Aorta (tissue), 5 donors: Measurements from ENCODE around the gene MEP1B. TPM values are rescaled to one million over a fixed set of nuclear protein-coding genes. Genes with fewer than 3 reads are reported as not detected.

Experiments
- ATAC-seq: fragments of 200-7000 bp; cut with Tn5 transposase; one replicate; pipeline ENCODE4 v1.9.1; 2022; ENCODE audit warnings: moderate library complexity; ENCODE audit not compliant: low FRiP score
- DNase-seq, 2 donors: peaks; one replicate each; pipeline ENCODE4 v3.0.0-alpha.2; 2020
- H3K27ac ChIP-seq, 2 donors: one replicate each; pipeline ENCODE4 v1.5.1; 2013; ENCODE audit warnings: low read length in 2 of 2, mild to moderate bottlenecking in 2 of 2, moderate library complexity in 2 of 2, control low read depth in 1 of 2, inconsistent platforms in 1 of 2, low read depth in 1 of 2
- H3K27me3 ChIP-seq, 2 donors: one replicate each; pipeline ENCODE4 v1.6.1; 2013; ENCODE audit warnings: control low read depth in 1 of 2, low read length in 1 of 2, mild to moderate bottlenecking in 1 of 2, moderate library complexity in 1 of 2; ENCODE audit not compliant: insufficient read depth in 2 of 2, control insufficient read depth in 1 of 2
- H3K36me3 ChIP-seq, 2 donors: one replicate each; pipeline ENCODE4 v1.6.1; 2013; ENCODE audit warnings: control low read depth in 1 of 2, low read length in 1 of 2, mild to moderate bottlenecking in 1 of 2; ENCODE audit not compliant: insufficient read depth in 2 of 2, control insufficient read depth in 1 of 2
- H3K4me1 ChIP-seq, 2 donors: one replicate each; pipeline ENCODE4 v1.6.1; 2013; ENCODE audit warnings: low read length in 2 of 2, control low read depth in 1 of 2, mild to moderate bottlenecking in 1 of 2, moderate library complexity in 1 of 2; ENCODE audit not compliant: insufficient read depth in 2 of 2, control insufficient read depth in 1 of 2
- H3K4me3 ChIP-seq, 2 donors: one replicate each; pipeline ENCODE4 v1.5.1; 2013; ENCODE audit warnings: low read length in 2 of 2, control low read depth in 1 of 2, mild to moderate bottlenecking in 1 of 2
- H3K9me3 ChIP-seq: one replicate; pipeline ENCODE4 v1.6.1; 2013; ENCODE audit warnings: mild to moderate bottlenecking, low read length; ENCODE audit not compliant: control insufficient read depth
- WGBS, 2 donors: extraction: QIAGEN DNeasy Blood & Tissue Kit; methylation state at CpG; one replicate each; pipeline ENCODE4 v1.1.7; 2013; 5-methylcytosine and 5-hydroxymethylcytosine counted together
- intact Hi-C, 2 donors: fragments of 100-400 bp; cut with DNase I; formaldehyde crosslinking; loops; one replicate each; pipeline versions ENCODE4 v1.14.2 to v1.15.0; 2022
- polyA plus RNA-seq, 2 donors: library from polyadenylated mRNA; stranded (reverse); fragments of 200-250 nt; gene quantifications; one replicate each; pipeline ENCODE4 v1.2.3, GENCODE V29; 2013
- total RNA-seq, 2 donors: library from RNA; stranded (reverse); fragmentation: NEBNext Ultra II Directional; extraction: Animal tissue kit (Norgen Biotek cat#: 25700); gene quantifications; one replicate each; pipeline ENCODE4 v1.2.1, GENCODE V29; 2021
- donor health status: healthy with polysubstance abuse.
- donor health status: Bipolar disorder and iron deficiency.
- donor health status: DM: no; HTN: no; CAD: no.
- donor health status: DM: no; HTN: no; CAD: no.
- donor health status: DM: yes; HTN: yes; CAD: no.

MEP1B gene
- total and polyA plus RNA-seq, 4 donors, result 6.0 TPM; not detected in 3

DNA sequence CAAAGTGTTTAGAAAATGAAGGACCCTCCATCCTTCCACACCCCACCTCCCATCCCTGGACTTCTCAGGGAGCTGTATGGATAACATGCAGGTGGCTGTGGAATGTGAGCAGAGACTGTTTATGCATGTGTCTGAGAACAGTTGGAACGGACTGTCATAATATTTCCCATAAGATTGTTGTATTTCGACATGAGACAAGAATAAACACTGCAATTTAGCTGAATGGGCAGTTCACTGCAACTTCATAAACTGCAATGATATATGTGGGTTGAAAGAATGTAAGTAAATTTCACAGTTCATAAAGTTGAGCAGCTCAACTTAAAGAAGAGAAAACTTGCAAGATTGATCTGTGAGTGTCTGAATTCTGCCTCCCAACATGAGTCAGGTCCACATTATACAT, 74.6 kb downstream of the MEP1B start:
- no peaks in the 10 kb centered on the region for H3K9me3 ChIP-seq
- H3K4me3 ChIP-seq, result no peak overlapping the region
- H3K4me1 ChIP-seq, result peaks cover 0 to 2% of the 10 kb centered on the region in 2 donors
- no peaks in the 10 kb centered on the region for H3K27me3 ChIP-seq
- DNase-seq, result no peak
- no peak for ATAC-seq
- H3K36me3 ChIP-seq, result peaks cover 0 to 3% of the 10 kb centered on the region in 2 donors
- intact Hi-C loops, result no loop called here
- no peak overlapping the region for H3K27ac ChIP-seq
- WGBS, 2 donors, result 69% methylated on average over 2 of the region's 2 CpGs

DNA sequence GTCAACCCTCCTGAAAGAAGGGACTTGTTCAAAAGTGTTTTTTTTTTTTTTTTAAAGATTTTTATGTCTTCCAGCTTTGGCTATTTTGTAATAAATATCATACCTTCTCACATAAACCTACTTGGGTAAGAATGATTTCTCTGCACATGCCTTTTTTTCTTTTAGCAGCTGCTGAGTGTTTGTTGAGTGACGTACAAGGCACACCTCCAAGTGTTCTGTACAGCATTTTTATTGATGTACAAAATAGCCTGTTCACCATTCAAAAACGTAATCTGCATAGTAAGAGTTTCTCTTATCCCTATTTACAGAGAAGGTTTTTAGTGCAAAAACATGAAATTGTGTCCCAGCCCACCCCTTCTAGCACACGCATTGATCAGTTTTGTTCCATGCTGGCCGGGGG, 77.6 kb downstream of the MEP1B start:
- Histone ChIP-seq H3K4me1 (no peaks in the 10 kb centered on the region), H3K36me3 (peaks cover 0 to 3% of the 10 kb centered on the region in 2 donors), H3K27me3 (no peaks in the 10 kb centered on the region), H3K4me3 (no peak overlapping the region), H3K27ac (no peak overlapping the region), H3K9me3 (no peaks in the 10 kb centered on the region)
- 75 to 85% methylated on average over 4 of the region's 4 CpGs for WGBS, 2 donors
- DNase-seq (no peak), ATAC-seq (no peak)
- intact Hi-C loops, result loop anchor here in 1 of 2 donors (5.0 kb wide), 1 partner anchor 280 kb away; no protein-coding TSS in a partner anchor

Other genes starting within 250 kb of the MEP1B start
- 10 to 100 TPM; 36.3 to 47.1 TPM for gene TRAPPC8, start 246.9 kb upstream of the MEP1B start, total RNA-seq
- 10 to 100 TPM; 16.8 to 22.2 TPM for gene TRAPPC8, start 246.9 kb upstream of the MEP1B start, polyA plus RNA-seq
- 1 to 10 TPM; 4.0 to 6.7 TPM for gene RNF125, start 171.2 kb upstream of the MEP1B start, total RNA-seq
- gene RNF125, start 171.2 kb upstream of the MEP1B start, polyA plus RNA-seq, result 1 to 10 TPM in 1 of 2 donors, under 1 TPM in 1; 0.05 to 3.3 TPM
- gene RNF138, start 98.2 kb upstream of the MEP1B start, total RNA-seq, result 10 to 100 TPM; 21.0 to 22.4 TPM
- gene RNF138, start 98.2 kb upstream of the MEP1B start, polyA plus RNA-seq, result 10 to 100 TPM in 1 of 2 donors, 1 to 10 TPM in 1; 7.8 to 15.0 TPM